Activated T-helper 2 cell treated with anti-CD3 and anti-CD28 coated beads, Interferon-gamma antibody, Interleukin-2, Interleukin-4, amounts not matched to agents 10 μg/mL and 5 μg/mL and 100 μg/mL, durations not matched to agents 14 hours and 24 hours and 36 hours (primary cell): Measurements from ENCODE around the gene DBH. TPM values are rescaled to one million over a fixed set of nuclear protein-coding genes. Genes with fewer than 3 reads are reported as not detected.

Experiments used
- DNase-seq: peaks from one replicate; pipeline ENCODE4 v3.0.0; 2021; ENCODE audit warnings: low spot score
- H3K27ac Mint-ChIP-seq: one replicate; pipeline ENCODE4 v1.8.0; 2021; ENCODE audit warnings: mixed read lengths
- H3K27me3 Mint-ChIP-seq: one replicate; pipeline ENCODE4 v1.8.0; 2021; ENCODE audit warnings: low read depth, mixed read lengths
- H3K36me3 Mint-ChIP-seq: one replicate; pipeline ENCODE4 v1.8.0; 2021; ENCODE audit warnings: low read depth, mixed read lengths
- H3K4me1 Mint-ChIP-seq: one replicate; pipeline ENCODE4 v1.8.0; 2021; ENCODE audit warnings: low read depth, mixed read lengths
- H3K4me3 Mint-ChIP-seq: one replicate; pipeline ENCODE4 v1.8.0; 2021; ENCODE audit warnings: low read depth, mild to moderate bottlenecking, moderate library complexity, mixed read lengths
- H3K9me3 Mint-ChIP-seq: one replicate; pipeline ENCODE4 v1.8.0; 2021; ENCODE audit warnings: mixed read lengths
- intact Hi-C: fragments of 100-400 bp; cut with micrococcal nuclease; formaldehyde crosslinking; loops from one replicate; pipeline ENCODE4 v1.15.1; 2023
- total RNA-seq: library from RNA; stranded (reverse); gene quantifications from 2 replicates; pipeline ENCODE4 v1.2.3, GENCODE V29; 2022

The DBH gene
- total RNA-seq, 1 donor from 2014 or later = not detected

GRCh38 chr9:133607381-133607780 is 28.8 kb upstream of the DBH start:
- no peak for DNase-seq
- intact Hi-C loops = no loop called here

DNA sequence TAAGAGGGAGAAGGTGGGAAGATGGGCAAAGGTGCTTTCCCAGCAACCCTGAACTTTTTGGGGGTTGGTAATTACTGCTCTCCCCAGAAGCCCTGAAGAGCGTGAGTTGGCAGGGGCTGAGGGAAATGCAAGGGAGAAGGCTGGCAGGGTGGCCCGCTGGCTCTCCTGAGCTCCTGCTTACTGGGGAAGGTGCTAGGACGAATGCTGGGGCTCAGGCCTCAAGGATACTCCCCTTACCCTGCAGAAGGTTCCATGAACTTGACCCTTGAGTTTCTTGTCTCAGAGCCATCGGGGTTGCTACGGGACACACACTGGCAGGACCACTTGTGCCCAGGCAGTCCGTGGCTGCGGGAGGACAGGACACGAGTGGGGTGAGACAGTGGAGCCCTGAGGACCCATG is 28.2 kb upstream of the DBH start:
- Mint-ChIP-seq H3K27me3 (peaks cover 24% of the 10 kb centered on the region), H3K4me1 (no peaks in the 10 kb centered on the region), H3K4me3 (no peak overlapping the region), H3K9me3 (no peaks in the 10 kb centered on the region), H3K27ac (no peak overlapping the region), H3K36me3 (no peaks in the 10 kb centered on the region)
- intact Hi-C loops = no loop called here
- DNase-seq = no peak

More at GRCh38 chr9:133607381-133607780, 28.8 kb upstream of the DBH start:
- H3K4me1 Mint-ChIP-seq = no peaks in the 10 kb centered on the region
- H3K27me3 Mint-ChIP-seq = peaks cover 24% of the 10 kb centered on the region
- no peaks in the 10 kb centered on the region for H3K36me3 Mint-ChIP-seq
- H3K9me3 Mint-ChIP-seq = no peaks in the 10 kb centered on the region
- no peak overlapping the region for H3K4me3 Mint-ChIP-seq
- no peak overlapping the region for H3K27ac Mint-ChIP-seq

DNA sequence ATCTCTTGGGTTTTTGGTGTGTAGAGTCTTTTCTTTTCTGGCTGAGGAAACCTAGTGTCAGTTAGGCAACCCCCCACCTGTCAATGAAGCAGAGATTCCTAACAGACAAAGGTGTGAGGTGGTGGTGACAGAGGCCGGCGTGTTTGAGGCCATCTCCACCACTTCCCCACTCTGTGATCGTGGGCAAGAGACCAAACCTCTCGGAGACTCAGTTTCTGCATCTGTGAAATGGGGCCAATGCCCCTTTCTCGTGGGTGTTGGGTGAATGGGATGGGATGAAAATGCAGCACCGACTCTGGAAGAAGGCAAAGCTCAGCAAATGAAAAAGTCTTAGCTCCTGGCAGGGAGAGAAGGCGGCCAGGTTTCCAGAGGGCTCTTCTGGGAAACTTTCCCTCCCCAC is 27.8 kb upstream of the DBH start:
- intact Hi-C loops = no loop called here
- no peak overlapping the region for H3K27ac Mint-ChIP-seq
- no peaks in the 10 kb centered on the region for H3K36me3 Mint-ChIP-seq
- DNase-seq = no peak
- H3K4me1 Mint-ChIP-seq = no peaks in the 10 kb centered on the region
- no peaks in the 10 kb centered on the region for H3K9me3 Mint-ChIP-seq
- no peak overlapping the region for H3K4me3 Mint-ChIP-seq
- H3K27me3 Mint-ChIP-seq = peaks cover 28% of the 10 kb centered on the region

- no peaks in the 10 kb centered on the region for H3K36me3 Mint-ChIP-seq
- H3K9me3 Mint-ChIP-seq = no peaks in the 10 kb centered on the region
- H3K27me3 Mint-ChIP-seq = peaks cover 28% of the 10 kb centered on the region
- DNase-seq = no peak
- intact Hi-C loops = no loop called here
- no peaks in the 10 kb centered on the region for H3K4me1 Mint-ChIP-seq
- H3K4me3 Mint-ChIP-seq = no peak overlapping the region
- H3K27ac Mint-ChIP-seq = no peak overlapping the region
These were observed 27.3 kb upstream of the DBH start for GRCh38 chr9:133608889-133609288.

DNA sequence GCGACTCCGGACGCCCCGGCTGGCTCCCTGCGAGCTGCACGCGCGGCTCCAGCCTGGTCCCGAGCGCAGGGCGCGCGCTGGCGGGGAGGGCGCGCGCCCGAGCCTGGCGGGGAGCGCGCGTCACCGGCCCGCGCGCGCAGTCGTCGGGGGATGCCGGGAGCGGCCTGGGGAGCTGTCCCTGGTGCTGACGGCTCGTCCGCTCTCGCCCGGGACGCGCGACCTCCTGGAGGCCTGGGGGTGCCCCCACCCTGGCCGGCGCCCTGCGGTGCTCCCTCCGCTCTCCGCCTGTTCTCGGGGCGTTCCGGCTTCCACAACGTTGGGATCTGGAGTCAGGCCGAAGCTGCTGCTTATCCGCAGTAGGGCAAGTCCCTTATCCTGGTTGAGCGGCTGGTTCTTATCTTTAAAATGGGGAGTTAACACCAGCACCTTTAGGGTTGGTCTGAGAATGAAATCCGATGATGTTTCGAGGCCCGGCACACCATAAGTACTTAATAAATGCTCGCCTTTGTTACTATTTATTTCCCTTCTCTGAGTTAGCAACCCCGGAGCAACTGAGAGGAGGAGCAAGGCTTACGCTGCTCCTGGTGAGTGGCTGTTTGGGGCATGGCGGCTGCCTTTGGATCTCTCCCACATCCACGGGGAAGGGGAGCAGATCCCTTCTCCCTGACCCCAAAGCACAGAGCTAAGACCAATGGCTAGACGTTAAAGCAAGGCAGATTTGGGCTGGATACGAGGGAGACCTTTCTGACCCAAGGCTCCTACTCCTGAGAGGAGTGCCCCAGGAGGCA is 26.7 kb upstream of the DBH start, which contains the start of gene FAM163B:
Gene FAM163B (minus strand): TSS at position 79 of the 788 bp plus-strand sequence. CDS start 29,166 bp downstream, outside the sequence.
- H3K36me3 Mint-ChIP-seq = no peaks in the 10 kb centered on the region
- H3K27me3 Mint-ChIP-seq = peaks cover 28% of the 10 kb centered on the region
- no peaks in the 10 kb centered on the region for H3K9me3 Mint-ChIP-seq
- no peak within 1 kb of the TSS for H3K27ac Mint-ChIP-seq
- H3K4me3 Mint-ChIP-seq = no peak within 1 kb of the TSS
- intact Hi-C loops = no loop called here
- DNase-seq = peak; percentile 34
- H3K4me1 Mint-ChIP-seq = no peaks in the 10 kb centered on the region

DNA sequence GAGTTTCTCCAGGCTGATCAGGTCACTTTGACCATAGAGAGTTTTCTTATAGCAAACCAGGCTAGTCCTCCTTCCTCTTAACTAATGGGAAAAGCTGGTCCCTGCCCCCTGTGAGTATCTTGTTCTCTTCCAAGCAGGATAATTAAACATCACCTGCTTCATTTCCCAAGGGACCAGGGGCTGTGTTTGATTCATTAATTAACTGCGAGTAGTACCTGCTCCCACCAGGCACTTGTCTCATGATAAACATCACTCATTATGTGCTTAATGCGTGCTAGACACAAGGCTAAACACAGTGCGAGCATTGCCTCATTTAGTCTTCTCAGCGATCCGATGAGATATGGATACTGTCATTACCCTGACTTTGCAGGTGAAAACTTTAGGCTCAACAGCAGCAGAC is 25.3 kb upstream of the DBH start:
- intact Hi-C loops = no loop called here
- Mint-ChIP-seq H3K36me3 (no peaks in the 10 kb centered on the region), H3K27me3 (peaks cover 28% of the 10 kb centered on the region), H3K27ac (no peak overlapping the region), H3K9me3 (no peaks in the 10 kb centered on the region), H3K4me1 (no peaks in the 10 kb centered on the region), H3K4me3 (no peak overlapping the region)
- DNase-seq = no peak

- intact Hi-C loops = no loop called here
- H3K4me1 Mint-ChIP-seq = no peaks in the 10 kb centered on the region
- H3K9me3 Mint-ChIP-seq = no peaks in the 10 kb centered on the region
- DNase-seq = no peak
- no peak overlapping the region for H3K27ac Mint-ChIP-seq
- peaks cover 28% of the 10 kb centered on the region for H3K27me3 Mint-ChIP-seq
- H3K4me3 Mint-ChIP-seq = no peak overlapping the region
- no peaks in the 10 kb centered on the region for H3K36me3 Mint-ChIP-seq
These were observed 24.1 kb upstream of the DBH start for GRCh38 chr9:133612051-133612450.

DNA sequence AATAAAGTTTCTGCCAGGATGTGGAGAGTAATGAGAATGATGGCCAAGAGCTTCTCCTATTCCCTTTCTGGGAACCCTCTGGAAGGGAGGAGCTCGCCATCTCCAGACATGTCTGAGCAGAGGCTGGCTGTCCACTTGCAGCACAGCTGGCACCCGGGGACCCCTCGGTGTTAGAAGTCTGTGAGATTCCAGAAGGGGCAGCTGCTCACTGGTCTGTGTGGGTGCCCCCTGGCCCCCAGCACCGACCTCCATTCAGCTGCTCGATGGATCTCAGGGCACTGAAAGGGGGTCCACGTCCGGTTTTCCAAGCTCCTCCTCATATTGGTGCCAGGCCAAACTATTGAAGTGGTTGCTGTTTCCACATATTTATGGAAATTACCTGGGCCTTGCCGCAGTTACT is 23.3 kb upstream of the DBH start:
- no peaks in the 10 kb centered on the region for H3K9me3 Mint-ChIP-seq
- H3K4me3 Mint-ChIP-seq = no peak overlapping the region
- intact Hi-C loops = no loop called here
- peaks cover 28% of the 10 kb centered on the region for H3K27me3 Mint-ChIP-seq
- no peak for DNase-seq
- no peak overlapping the region for H3K27ac Mint-ChIP-seq
- no peaks in the 10 kb centered on the region for H3K4me1 Mint-ChIP-seq
- H3K36me3 Mint-ChIP-seq = no peaks in the 10 kb centered on the region

DNA sequence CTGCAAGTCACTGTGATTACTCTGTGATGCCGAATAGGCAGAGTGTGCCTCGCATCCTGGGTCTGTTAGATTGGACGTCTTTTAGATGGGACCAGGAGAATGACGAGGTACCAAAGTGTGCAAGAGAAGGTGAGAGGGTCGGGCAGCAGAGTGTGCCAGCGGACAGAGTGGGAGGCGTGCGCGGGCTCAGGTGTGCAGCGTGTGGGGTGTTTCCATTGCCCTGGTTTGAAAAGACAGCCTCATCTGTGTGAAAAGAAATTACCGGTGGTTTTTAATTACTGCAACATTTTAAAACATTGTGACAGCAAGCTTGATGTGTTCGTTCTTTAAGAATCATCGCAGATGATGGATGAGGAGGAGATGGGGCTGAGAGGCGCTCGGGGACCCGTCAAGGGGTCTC is 22.7 kb upstream of the DBH start:
- no peak overlapping the region for H3K4me3 Mint-ChIP-seq
- intact Hi-C loops = no loop called here

DNA sequence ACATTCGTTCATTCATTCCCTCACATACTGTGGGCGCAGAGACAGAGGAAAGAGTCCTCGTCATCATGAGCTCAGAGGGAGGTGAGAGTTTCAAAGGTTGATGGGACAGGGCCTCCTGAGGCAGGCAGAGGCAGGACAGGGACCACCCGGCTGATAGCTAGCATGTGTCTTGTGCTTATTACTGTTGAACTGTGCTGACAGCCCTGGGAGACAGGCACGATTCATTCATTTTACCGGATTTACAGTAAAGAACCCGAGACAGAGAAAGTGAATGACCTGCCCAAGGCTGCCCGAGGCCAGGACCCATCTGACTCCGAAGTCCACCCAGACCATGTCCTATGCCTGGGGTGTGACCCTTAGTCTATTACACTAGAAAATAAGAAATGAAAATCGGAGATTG is 22.1 kb upstream of the DBH start:
- no peaks in the 10 kb centered on the region for H3K4me1 Mint-ChIP-seq
- no peak for DNase-seq
- peaks cover 32% of the 10 kb centered on the region for H3K27me3 Mint-ChIP-seq
- no peak overlapping the region for H3K27ac Mint-ChIP-seq
- intact Hi-C loops = no loop called here
- H3K9me3 Mint-ChIP-seq = no peaks in the 10 kb centered on the region
- no peaks in the 10 kb centered on the region for H3K36me3 Mint-ChIP-seq
- H3K4me3 Mint-ChIP-seq = no peak overlapping the region

More for the DNA sequence above, 22.7 kb upstream of the DBH start:
- H3K27me3 Mint-ChIP-seq = peaks cover 29% of the 10 kb centered on the region
- DNase-seq = no peak
- no peaks in the 10 kb centered on the region for H3K9me3 Mint-ChIP-seq
- H3K27ac Mint-ChIP-seq = no peak overlapping the region
- no peaks in the 10 kb centered on the region for H3K4me1 Mint-ChIP-seq
- H3K36me3 Mint-ChIP-seq = no peaks in the 10 kb centered on the region

DNA sequence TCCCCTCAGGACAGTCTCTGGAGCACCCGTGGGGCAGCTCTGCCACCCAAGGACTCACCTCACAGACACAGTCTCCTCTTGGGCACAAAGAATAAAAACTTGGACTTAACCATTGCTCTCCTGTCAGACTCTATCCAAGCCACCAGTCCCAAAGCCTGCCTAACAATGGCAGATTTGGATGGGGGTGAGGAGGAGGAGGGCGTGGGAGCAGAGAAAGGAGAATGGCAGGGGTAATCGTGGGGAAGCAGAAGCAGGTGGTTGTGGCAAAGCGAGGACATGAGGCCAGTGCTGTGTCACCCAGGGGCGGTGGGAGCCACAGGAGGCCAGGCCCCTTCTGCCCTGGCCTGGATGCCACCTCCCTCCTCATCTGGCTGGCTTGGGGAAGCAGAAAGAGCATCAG is 21.5 kb upstream of the DBH start:
- Mint-ChIP-seq H3K27ac (no peak overlapping the region), H3K4me3 (no peak overlapping the region), H3K4me1 (peaks cover 4% of the 10 kb centered on the region), H3K36me3 (no peaks in the 10 kb centered on the region), H3K9me3 (no peaks in the 10 kb centered on the region), H3K27me3 (peaks cover 29% of the 10 kb centered on the region)
- intact Hi-C loops = no loop called here
- DNase-seq = no peak

GRCh38 chr9:133615186-133615585 is 21.0 kb upstream of the DBH start:
- intact Hi-C loops = no loop called here
- Mint-ChIP-seq H3K9me3 (no peaks in the 10 kb centered on the region), H3K36me3 (no peaks in the 10 kb centered on the region), H3K27me3 (peaks cover 26% of the 10 kb centered on the region), H3K4me1 (peaks cover 8% of the 10 kb centered on the region), H3K27ac (no peak overlapping the region), H3K4me3 (no peak overlapping the region)
- no peak for DNase-seq

GRCh38 chr9:133615606-133616188 is 20.5 kb upstream of the DBH start:
- no peak for DNase-seq
- Mint-ChIP-seq H3K4me3 (no peak overlapping the region), H3K27ac (no peak overlapping the region), H3K27me3 (peaks cover 22% of the 10 kb centered on the region), H3K36me3 (no peaks in the 10 kb centered on the region), H3K9me3 (no peaks in the 10 kb centered on the region), H3K4me1 (peaks cover 9% of the 10 kb centered on the region)
- intact Hi-C loops = no loop called here
